Vagina (tissue), 2 donors: ENCODE results near the gene PXDN. TPM values are rescaled to one million over a fixed set of nuclear protein-coding genes. Genes with fewer than 3 reads are reported as not detected.
A peak's percentile ranks its signal among the peaks of the same experiment; 100 is the strongest.

Experiments used
- DNase-seq, 2 donors: peaks; one replicate each; pipeline ENCODE4 v3.0.0-alpha.2; 2017; ENCODE audit errors: extremely low spot score in 2 of 2
- H3K27ac ChIP-seq: fragments of 200-600 bp; sonication (generic); one replicate; pipeline ENCODE4 v1.5.1; 2019
- H3K27me3 ChIP-seq: fragments of 200-600 bp; sonication (generic); one replicate; pipeline ENCODE4 v1.5.1; 2019
- H3K36me3 ChIP-seq, 2 donors: fragments of 200-600 bp; sonication (generic); one replicate each; pipeline ENCODE4 v1.5.1; 2017 to 2019
- H3K4me1 ChIP-seq: fragments of 200-600 bp; sonication (generic); one replicate; pipeline ENCODE4 v1.5.1; 2019
- H3K4me3 ChIP-seq, 2 donors: fragments of 200-600 bp; sonication (generic); 1 replicate in 1 of 2; 2 replicates in 1 of 2; pipeline ENCODE4 v1.5.1; 2016 to 2019
- H3K9me3 ChIP-seq: fragments of 200-600 bp; sonication (generic); one replicate; pipeline ENCODE4 v1.5.1; 2019
- CTCF ChIP-seq, 3 experiments: fragments of 450-650 bp in 2 of 3; fragments of 200-600 bp in 1 of 3; sonication (generic) in 1 of 3; IDR thresholded peaks; one replicate each; pipeline ENCODE4 v1.5.1; 2017 to 2019; ENCODE audit warnings: antibody characterized with exemption in 3 of 3, mild to moderate bottlenecking in 2 of 3, moderate library complexity in 2 of 3
- POLR2A ChIP-seq, 2 donors: fragments of 450-650 bp; IDR thresholded peaks; one replicate each; pipeline ENCODE4 v1.6.1; 2017; ENCODE audit warnings: antibody characterized with exemption in 2 of 2, mild to moderate bottlenecking in 2 of 2, moderate library complexity in 2 of 2
- POLR2AphosphoS5 ChIP-seq, 2 donors: sonication (generic); formaldehyde crosslinking; IDR thresholded peaks; one replicate each; pipeline ENCODE4 v1.9.0; 2017; ENCODE audit warnings: antibody characterized with exemption in 2 of 2, mild to moderate bottlenecking in 2 of 2, low read depth in 1 of 2; ENCODE audit not compliant: insufficient read depth in 1 of 2
- intact Hi-C: fragments of 100-400 bp; cut with DNase I; formaldehyde crosslinking; loops from one replicate; pipeline ENCODE4 v1.15.1; 2023
- total RNA-seq: library from RNA; depleted of rRNA; stranded (reverse); fragments of >200 nt; gene quantifications from one replicate; pipeline ENCODE4 v1.2.3, GENCODE V29; 2016

PXDN gene
- total RNA-seq, 1 donor from 2014 or later, result 33.6 TPM

- peak in 1 of 2 donors; percentile 81 for DNase-seq
Measured at GRCh38 chr2:1662606-1663180, 81.6 kb downstream of the PXDN start.

GRCh38 chr2:1661891-1662605 is 82.3 kb downstream of the PXDN start:
- DNase-seq, result peak in 1 of 2 donors; percentile 47
- no peak for TF ChIP-seq POLR2A (IDR thresholded peaks at IDR 0.05)
- no peak for TF ChIP-seq CTCF (IDR thresholded peaks at IDR 0.05)
- TF ChIP-seq POLR2AphosphoS5 (IDR thresholded peaks at IDR 0.05; ENCODE audit: insufficient read depth in 1 of 2, low read depth in 1 of 2), result no peak
- no peak overlapping the region for H3K27ac ChIP-seq
- H3K4me1 ChIP-seq, result no peaks in the 10 kb centered on the region
- H3K27me3 ChIP-seq, result no peaks in the 10 kb centered on the region
- intact Hi-C loops, result no loop called here
- peaks cover 3 to 56% of the 10 kb centered on the region in 2 donors for H3K36me3 ChIP-seq
- H3K4me3 ChIP-seq, result no peak overlapping the region
- H3K9me3 ChIP-seq, result no peaks in the 10 kb centered on the region

More at GRCh38 chr2:1662606-1663180, 81.6 kb downstream of the PXDN start:
- H3K4me1 ChIP-seq, result no peaks in the 10 kb centered on the region
- intact Hi-C loops, result no loop called here
- TF ChIP-seq POLR2AphosphoS5 (IDR thresholded peaks at IDR 0.05; ENCODE audit: insufficient read depth in 1 of 2, low read depth in 1 of 2) (no peak), POLR2A (IDR thresholded peaks at IDR 0.05) (no peak), CTCF (IDR thresholded peaks at IDR 0.05) (no peak)
- peaks cover 3 to 56% of the 10 kb centered on the region in 2 donors for H3K36me3 ChIP-seq
- H3K27me3 ChIP-seq, result no peaks in the 10 kb centered on the region
- no peaks in the 10 kb centered on the region for H3K9me3 ChIP-seq
- no peak overlapping the region for H3K27ac ChIP-seq
- H3K4me3 ChIP-seq, result no peak overlapping the region

- intact Hi-C loops, result no loop called here
- H3K36me3 ChIP-seq, result peaks cover 3 to 53% of the 10 kb centered on the region in 2 donors
Measured at GRCh38 chr2:1660656-1661640, 83.4 kb downstream of the PXDN start.

GRCh38 chr2:1659951-1660565 is 84.3 kb downstream of the PXDN start:
- no peaks in the 10 kb centered on the region for H3K4me1 ChIP-seq
- DNase-seq, result peak in 1 of 2 donors; percentile 78
- peaks cover 3 to 45% of the 10 kb centered on the region in 2 donors for H3K36me3 ChIP-seq
- intact Hi-C loops, result loop anchor here (10.0 kb wide), 1 partner anchor 1915 kb away; the partner anchor contains the start of gene RPS7
- TF ChIP-seq CTCF (IDR thresholded peaks at IDR 0.05) (no peak), POLR2A (IDR thresholded peaks at IDR 0.05) (no peak), POLR2AphosphoS5 (IDR thresholded peaks at IDR 0.05; ENCODE audit: insufficient read depth in 1 of 2, low read depth in 1 of 2) (no peak)
- H3K27ac ChIP-seq, result no peak overlapping the region
- H3K9me3 ChIP-seq, result no peaks in the 10 kb centered on the region
- no peak overlapping the region for H3K4me3 ChIP-seq
- H3K27me3 ChIP-seq, result no peaks in the 10 kb centered on the region

More at GRCh38 chr2:1660656-1661640, 83.4 kb downstream of the PXDN start:
- Histone ChIP-seq H3K4me3 (no peak overlapping the region), H3K27ac (no peak overlapping the region), H3K4me1 (no peaks in the 10 kb centered on the region), H3K9me3 (no peaks in the 10 kb centered on the region), H3K27me3 (no peaks in the 10 kb centered on the region)
- TF ChIP-seq POLR2A (IDR thresholded peaks at IDR 0.05), result no peak
- TF ChIP-seq POLR2AphosphoS5 (IDR thresholded peaks at IDR 0.05; ENCODE audit: insufficient read depth in 1 of 2, low read depth in 1 of 2), result no peak
- TF ChIP-seq CTCF (IDR thresholded peaks at IDR 0.05), result no peak
- DNase-seq, result peak in 1 of 2 donors; percentile 77
